NCI-H128 (cell line): ENCODE measurements around the gene KCNJ13.
"Not testable (repeated sequence)": the region's sequence is repeated elsewhere in the genome, so short reads cannot be mapped to it uniquely, and the experiment has no call there.

Experiments used
- DNase-seq: peaks from one replicate; lab custom pipeline; 2025; ENCODE audit not compliant: unreplicated experiment; lab: John Stamatoyannopoulos, UW

The KCNJ13 gene

DNA sequence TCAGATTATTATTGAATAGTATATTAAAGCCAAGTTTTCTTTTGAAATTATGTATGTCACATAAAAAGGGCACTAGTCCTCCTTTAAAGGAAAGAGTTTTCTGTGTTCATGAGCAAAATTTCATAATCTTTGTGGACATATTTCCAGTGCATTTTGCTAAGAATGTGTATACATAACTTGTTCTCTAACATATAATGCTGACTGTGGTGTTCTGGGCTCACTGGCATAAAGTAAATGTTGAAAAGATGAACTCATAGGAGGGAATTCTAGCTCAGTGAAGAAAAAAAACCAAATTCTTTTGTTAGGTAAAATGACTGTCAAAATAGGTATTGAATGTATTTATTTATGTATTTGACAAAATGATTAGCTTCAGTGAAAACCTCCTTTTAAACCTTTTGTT is 6.2 kb downstream of the KCNJ13 start:
- DNase-seq = no peak

DNA sequence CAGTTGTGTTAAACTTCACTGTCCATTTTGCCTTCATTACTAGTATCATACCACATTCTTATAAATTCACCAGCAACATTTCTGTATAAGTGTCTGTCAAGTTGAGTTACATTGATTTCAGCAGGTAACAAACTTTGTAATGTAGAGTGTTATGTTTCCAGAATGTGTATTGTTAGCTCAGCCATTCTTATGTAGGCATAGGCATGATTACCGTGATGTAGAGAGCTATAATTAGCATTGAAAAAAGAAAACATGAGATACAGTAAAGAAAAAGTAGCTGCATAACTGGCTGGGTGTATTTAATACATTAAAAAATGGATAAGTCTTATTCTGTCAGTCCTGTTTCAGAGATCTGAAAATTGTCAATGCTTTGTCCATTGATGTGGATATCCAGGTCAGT is 8.5 kb downstream of the KCNJ13 start:
- DNase-seq = no peak

DNA sequence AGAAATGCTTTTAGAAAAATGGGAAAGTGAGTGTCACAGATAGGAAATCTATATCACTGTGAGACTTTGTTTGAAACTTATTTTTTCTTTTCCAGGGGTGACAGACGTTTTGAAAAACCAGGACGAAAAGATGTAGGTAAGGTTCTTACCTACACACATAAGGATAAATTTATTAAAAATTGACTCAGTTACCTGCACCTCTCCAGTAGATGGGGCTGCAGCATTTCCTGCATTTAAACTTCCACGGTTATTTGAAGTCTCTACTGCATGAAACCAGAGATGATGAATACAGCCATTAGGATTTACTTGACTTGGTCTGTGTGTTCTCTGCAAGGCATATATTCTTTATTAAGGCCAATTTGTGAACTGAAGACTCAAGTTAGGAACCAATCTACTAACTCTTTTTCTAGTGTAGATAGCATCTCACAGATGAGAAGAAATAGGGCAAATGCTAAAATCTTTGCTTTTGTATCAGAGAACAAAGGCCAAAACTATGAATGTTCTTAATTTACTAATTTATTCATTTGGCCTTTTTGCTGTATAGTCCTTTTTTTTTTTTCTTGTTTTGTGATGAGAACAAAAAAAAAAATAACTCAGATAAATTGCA is 15.0 kb downstream of the KCNJ13 start:
- DNase-seq = no peak

DNA sequence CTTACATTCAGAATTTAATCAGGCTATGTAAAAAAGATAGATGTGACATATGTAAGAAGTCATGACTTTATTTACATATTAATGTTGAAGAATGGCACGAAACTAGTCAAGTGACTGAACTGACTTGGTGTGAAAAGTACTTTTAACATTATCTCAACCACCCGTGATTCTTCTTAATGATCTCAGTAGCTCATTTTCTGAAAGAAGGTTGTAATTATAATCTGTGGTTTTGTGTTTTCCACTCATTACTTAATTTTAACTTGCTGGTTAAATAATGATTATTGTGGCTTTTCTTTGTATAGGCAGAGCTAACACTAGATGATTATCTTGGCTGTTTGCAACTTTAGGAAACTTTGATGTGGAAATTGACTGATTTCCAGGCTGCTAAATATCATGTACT is 18.5 kb downstream of the KCNJ13 start:
- DNase-seq = no peak

DNA sequence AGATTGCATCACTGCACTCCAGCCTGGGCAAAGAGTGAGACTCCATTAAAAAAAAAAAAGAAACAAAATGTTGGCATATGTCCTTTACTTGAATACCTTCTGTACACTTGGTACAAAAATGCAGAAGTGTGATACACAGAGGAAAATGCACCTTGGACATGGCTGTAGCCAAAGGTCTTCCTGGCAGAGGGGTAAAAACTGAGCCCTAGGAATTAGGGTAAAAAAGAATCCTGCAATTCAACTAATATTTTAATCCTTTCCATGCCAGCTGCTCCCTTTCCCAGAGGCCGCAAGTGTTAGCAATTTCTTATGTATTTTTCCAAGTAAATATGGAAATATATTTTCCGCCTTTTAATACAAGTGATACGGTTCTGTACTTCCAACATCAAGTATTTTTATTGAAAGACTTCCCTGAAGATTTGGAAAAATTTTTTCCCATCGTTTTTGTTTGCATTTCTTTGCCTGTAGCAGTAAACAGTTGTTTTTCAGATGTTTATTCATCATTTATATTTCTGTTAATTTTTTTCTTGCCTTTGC is 26.2 kb downstream of the KCNJ13 start:
- no peak for DNase-seq

DNA sequence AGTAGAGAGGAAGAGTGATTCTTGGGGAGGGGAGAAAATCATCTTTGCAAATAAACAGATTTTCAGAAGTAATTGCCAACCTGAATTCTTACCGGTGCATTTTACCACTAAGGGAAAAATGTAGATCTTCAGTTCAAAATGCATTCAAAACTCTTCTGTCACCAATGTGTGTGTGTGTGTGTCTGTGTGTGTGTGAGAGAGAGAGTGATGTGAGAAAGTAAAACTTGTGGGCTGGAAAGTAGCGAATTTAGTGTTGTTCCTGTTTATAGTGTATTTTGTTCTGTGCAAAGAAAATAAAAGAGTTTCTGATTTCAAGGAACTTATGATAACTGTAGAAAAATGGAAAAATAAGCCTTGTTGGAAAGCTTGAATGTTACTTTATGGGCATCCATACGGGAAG is 27.0 kb downstream of the KCNJ13 start:
- no peak for DNase-seq

DNA sequence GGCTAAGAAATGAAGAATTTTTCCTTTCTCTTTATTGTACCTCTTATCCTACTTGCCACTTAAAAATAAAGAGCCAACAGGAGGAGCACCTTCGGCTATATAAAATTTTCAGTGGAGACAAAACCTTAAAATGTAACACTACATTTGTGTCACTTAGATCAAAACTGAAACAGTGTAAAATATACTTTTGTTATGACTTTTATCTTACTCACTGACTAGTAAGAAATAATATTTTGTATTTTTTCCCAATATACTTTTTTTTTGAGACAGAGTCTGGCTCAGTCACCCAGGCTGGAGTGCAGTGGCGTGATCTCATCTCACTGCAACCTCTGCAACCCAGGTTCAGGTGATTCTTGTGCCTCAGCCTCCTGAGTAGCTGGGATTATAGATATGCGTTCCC is 28.3 kb downstream of the KCNJ13 start:
- no peak for DNase-seq

DNA sequence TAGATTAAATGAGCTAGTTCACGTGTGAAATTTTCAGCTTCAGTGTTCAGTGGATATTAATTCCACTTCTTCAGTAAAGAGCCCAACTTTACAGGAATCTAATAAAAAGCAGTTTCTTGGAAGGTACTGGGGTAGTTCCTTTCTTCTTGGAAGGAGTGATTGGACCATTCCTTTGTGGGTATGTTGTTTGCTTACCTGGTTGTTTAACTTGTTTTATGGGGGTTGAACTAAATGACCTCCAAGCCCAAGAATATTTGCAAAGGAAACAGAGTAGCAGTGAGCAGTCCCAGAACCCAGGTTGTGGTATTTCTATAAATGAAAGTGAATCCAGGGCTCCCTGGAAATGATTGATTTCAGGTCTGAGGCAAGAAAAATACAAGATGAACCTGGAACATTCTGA is 31.4 kb downstream of the KCNJ13 start:
- no peak for DNase-seq

DNA sequence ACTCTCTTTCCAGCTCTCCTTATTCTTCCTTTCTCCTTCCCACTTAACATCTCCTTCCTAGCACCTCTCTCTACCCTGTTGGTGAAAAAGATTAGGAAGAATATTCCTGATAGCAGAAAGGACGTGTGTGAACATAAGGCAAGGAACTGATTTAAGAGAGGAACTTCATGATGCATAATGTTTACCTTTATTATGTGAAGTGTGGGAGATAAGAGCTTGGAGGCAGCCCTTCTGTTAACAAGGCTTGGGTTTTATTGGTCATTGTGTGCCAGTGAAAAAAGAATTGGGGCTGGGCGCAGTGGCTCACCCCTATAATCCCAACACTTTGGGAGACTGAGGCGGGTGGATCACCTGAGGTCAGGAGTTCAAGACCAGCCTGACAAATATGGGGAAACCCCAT is 34.4 kb downstream of the KCNJ13 start:
- DNase-seq = no peak

DNA sequence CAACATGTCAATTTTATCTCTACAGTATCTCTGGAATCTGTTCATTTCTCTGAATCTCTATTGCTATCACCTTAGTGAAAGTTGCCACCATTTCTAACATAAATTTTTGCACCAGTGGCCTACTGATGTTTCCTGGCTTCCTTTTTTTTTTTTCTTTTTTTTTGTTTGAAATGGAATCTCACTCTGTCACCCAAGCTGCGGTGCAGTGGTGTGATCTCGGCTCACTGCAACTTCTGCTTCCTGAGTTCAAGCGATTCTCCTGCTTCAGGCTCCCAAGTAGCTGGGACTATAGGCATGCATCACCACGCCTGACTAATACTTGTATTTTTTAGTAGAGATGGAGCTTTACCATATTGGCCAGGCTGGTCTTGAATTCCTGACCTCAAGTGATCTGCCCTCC is 35.1 kb downstream of the KCNJ13 start:
- no peak for DNase-seq

DNA sequence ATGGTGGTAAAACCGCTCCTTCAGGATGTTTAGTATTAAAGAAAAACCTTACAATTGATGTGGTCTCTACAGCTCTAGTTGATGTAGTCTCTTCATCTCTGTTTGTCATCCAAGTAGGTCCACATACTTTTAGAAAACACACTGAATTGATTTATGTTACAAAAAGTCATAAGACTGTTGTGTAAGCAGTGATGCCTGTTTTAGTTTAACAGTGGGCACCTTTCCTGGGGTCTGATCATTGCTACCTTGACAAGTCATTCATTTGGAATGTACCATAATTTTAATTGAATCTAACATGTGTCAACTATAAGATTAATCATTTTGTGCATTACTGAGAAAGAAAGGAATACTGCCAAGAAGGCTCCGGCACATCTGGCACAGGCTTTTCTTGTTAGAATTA is 44.9 kb downstream of the KCNJ13 start:
- no peak for DNase-seq

DNA sequence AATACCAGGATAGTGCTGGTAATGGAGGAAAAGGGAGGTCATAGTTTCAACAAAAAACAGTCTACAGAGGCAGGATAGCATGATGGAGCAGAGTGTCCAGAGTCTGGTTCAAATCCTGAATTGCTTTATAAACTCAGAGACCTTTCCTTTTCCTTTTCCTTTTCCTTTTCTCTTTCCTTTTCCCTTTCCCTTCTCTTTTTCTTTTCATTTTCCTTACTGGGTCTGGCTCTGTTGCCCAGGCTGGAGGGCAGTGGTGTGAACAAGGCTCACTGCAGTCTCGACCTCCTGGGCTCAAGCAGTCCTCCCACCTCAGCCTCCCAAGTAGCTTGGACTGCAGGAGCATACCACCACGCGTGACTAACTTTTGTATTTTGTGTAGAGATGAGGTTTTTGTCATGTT is 47.6 kb downstream of the KCNJ13 start:
- DNase-seq = no peak

DNA sequence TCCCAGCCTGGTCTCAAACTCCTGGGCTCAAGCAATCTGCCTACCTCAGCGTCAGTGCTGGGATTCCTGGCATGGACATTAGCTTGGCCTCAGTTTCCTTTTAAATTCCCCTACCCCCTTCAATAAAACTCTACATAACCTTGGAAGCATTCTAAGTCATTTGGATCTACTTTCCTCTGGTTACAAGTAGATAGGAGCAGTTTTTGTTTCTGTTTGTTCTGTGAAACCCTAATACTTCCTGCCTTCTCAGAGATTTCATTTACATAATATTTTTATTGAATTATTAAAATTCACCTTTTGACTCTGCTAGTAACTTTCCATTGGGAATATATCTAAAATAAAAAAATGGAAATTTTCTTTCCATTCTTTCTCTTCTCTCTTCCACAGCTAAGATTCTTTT is 53.3 kb downstream of the KCNJ13 start:
- DNase-seq = no peak

DNA sequence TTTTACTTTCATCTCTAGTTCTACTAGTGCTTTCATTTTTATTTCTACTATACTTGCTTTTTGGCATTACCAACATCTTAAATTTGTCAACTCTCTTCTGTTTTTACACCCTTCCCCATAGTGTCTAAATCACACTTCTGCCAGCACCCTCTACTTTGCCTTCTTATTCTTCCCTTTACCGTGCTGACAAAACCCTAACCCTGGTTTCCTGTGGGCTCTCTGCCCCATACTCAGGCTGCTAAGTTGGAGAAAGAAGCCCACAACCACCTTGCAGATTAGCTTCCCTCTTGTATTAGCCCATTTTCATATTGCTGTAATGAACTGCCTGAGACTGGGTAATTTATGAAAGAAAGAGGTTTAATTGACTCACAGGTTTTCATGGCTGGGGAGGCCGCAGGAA is 54.5 kb downstream of the KCNJ13 start:
- DNase-seq = no peak

DNA sequence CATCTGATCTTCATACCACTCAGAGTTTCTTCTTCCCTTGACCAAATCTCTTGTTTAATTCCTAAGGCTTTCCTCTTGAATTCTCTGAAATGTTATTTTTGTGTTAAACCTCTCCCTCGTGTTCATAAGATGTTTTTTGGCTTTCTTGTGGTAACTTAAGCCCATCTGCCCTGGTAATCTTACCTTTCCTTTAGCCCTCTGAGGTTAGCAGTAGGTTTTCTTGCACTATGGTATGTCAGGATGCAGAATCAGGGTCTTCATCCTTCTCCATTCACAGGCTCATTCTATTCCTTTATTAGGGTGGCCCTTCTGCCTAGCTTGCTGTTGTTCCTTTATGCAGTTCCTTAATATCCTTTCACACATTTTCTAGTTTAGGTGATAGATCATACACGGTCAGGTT is 55.1 kb downstream of the KCNJ13 start:
- DNase-seq = no peak

DNA sequence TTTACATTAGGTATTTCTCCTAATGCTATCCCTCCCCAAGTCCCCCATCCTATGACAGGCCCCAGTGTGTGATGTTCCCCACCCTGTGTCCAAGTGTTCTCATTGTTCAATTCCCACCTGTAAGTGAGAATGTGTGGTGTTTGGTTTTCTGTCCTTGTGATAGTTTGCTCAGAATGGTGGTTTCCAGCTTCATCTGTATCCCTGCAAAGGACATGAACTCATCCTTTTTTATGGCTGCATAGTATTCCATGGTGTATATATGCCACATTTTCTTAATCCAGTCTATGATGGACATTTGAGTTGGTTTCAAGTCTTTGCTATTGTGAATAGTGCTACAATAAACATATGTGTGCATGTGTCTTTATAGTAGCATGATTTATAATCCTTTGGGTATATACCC is 56.3 kb downstream of the KCNJ13 start:
- DNase-seq = not testable (repeated sequence)
